Measurements from ENCODE around the gene LMOD1. TPM values are rescaled to one million over a fixed set of nuclear protein-coding genes. Genes with fewer than 3 reads are reported as not detected.
"Not testable (repeated sequence)": the region's sequence is repeated elsewhere in the genome, so short reads cannot be mapped to it uniquely, and the experiment has no call there.

The LMOD1 gene
- polyA plus RNA-seq, 1 experiment, result 41.1 TPM

DNA sequence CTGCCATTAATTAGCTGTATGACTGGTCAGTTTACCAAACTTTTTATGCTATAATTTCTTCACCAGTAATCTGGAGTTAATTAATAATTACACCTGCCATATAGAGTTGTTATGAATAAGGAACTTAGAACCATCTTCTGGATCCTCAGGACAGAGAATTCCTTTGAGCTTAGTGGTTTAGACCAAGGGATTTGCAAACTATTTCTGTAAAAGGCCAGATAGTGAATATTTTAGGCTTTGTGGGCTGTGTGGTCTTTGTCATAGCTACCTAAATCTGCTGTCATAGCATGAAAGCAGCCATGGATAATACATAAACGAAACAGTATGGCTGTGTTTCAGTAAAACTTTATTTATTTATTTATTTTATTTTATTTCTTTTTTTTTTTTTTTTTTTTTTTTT lies 17.9 kb upstream of the LMOD1 start:
- Histone ChIP-seq H3K9me3 (ENCODE audit: control insufficient read depth, insufficient read depth, low read length) (no peaks in the 10 kb centered on the region; the same call in 1 of the 2 replicates), H3K27ac (ENCODE audit: low read depth, low read length) (no peak overlapping the region), H3K4me3 (ENCODE audit: low read depth, low read length) (no peak overlapping the region), H3K27me3 (ENCODE audit: control insufficient read depth, insufficient read depth, low read length) (no peaks in the 10 kb centered on the region)
- TF ChIP-seq, protein P1, sequence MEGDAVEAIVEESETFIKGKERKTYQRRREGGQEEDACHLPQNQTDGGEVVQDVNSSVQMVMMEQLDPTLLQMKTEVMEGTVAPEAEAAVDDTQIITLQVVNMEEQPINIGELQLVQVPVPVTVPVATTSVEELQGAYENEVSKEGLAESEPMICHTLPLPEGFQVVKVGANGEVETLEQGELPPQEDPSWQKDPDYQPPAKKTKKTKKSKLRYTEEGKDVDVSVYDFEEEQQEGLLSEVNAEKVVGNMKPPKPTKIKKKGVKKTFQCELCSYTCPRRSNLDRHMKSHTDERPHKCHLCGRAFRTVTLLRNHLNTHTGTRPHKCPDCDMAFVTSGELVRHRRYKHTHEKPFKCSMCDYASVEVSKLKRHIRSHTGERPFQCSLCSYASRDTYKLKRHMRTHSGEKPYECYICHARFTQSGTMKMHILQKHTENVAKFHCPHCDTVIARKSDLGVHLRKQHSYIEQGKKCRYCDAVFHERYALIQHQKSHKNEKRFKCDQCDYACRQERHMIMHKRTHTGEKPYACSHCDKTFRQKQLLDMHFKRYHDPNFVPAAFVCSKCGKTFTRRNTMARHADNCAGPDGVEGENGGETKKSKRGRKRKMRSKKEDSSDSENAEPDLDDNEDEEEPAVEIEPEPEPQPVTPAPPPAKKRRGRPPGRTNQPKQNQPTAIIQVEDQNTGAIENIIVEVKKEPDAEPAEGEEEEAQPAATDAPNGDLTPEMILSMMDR (IDR thresholded peaks at IDR 0.05; ENCODE audit: low read depth, low read length), result no peak
- POLR2A ChIA-PET, result interaction anchor here (0.6 to 1.1 kb wide), 6 partner anchors 9 to 68 kb away, joined by 3 to 13 read pairs (median 4); partner anchors contain the start of genes LMOD1 and TIMM17A
- CTCF ChIA-PET, result interaction anchor here (0.8 to 7.0 kb wide), 7 partner anchors 9 to 87 kb away, joined by 4 to 72 read pairs (median 7); no protein-coding TSS in a partner anchor
- DNase-seq (ENCODE audit: low read depth, low spot score), result peak; percentile 39

DNA sequence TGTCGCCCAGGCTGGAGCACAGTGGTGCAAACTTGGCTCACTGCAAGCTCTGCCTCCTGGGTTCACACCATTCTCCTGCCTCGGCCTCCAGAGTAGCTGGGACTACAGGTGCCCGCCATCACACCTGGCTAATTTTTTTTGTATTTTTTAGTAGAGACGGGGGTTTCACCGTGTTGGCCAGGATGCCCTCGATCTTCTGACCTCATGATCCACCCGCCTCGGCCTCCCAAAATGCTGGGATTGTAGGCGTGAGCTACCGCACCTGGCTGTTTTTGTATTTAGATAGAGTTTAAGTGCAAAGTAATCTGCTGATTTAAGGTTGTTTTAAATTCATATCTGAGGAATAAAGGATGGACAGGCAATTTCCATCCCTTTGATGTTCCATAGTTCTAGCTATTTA lies 16.0 kb upstream of the LMOD1 start:
- POLR2A ChIA-PET, result interaction anchor here (0.7 to 1.6 kb wide), 3 partner anchors 45 to 66 kb away, joined by 3 to 4 read pairs (median 4); no protein-coding TSS in a partner anchor
- H3K4me3 ChIP-seq (ENCODE audit: low read depth, low read length); H3K9me3 ChIP-seq (ENCODE audit: control insufficient read depth, insufficient read depth, low read length); DNase-seq (ENCODE audit: low read depth, low spot score); H3K27me3 ChIP-seq (ENCODE audit: control insufficient read depth, insufficient read depth, low read length); H3K27ac ChIP-seq (ENCODE audit: low read depth, low read length): not testable (repeated sequence)
- CTCF ChIA-PET, result interaction anchor here (0.7 to 2.2 kb wide), 3 partner anchors 16 to 68 kb away, joined by 3 to 17 read pairs (median 6); partner anchors contain the start of gene LMOD1

DNA sequence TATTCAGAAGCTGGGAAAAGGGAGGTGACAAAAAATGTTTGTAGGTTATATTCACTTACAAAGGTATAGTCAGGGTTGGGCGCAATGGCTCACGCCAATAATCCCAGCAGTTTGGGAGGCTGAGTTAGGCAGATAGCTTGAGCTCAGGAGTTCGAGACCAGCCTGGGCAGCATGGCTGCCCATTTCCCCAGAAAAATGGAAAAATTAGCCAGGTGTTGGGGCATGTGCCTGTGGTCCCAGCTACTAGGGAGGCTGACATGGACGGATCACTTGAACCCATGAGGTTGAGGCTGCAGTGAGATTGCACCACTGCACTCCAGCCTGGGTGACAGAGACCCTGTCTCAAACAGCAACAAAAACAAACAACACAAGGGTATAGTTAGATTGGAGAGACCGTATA lies 12.0 kb upstream of the LMOD1 start:
- CTCF ChIA-PET, result interaction anchor here (1.7 to 3.1 kb wide), 3 partner anchors 13 to 80 kb away, joined by 4 to 21 read pairs (median 11); no protein-coding TSS in a partner anchor
- POLR2A ChIA-PET, result interaction anchor here (0.9 kb wide), 1 partner anchor 12 kb away, joined by 4 read pairs; the partner anchor contains the start of gene LMOD1
- no peaks in the 10 kb centered on the region; the same call in 1 of the 2 replicates for H3K9me3 ChIP-seq (ENCODE audit: control insufficient read depth, insufficient read depth, low read length)
- H3K27me3 ChIP-seq (ENCODE audit: control insufficient read depth, insufficient read depth, low read length), result no peaks in the 10 kb centered on the region
- no peak overlapping the region for H3K4me3 ChIP-seq (ENCODE audit: low read depth, low read length)
- DNase-seq (ENCODE audit: low read depth, low spot score), result no peak
- TF ChIP-seq, protein P1 (IDR thresholded peaks at IDR 0.05; ENCODE audit: low read depth, low read length), result no peak
- no peak overlapping the region for H3K27ac ChIP-seq (ENCODE audit: low read depth, low read length)

DNA sequence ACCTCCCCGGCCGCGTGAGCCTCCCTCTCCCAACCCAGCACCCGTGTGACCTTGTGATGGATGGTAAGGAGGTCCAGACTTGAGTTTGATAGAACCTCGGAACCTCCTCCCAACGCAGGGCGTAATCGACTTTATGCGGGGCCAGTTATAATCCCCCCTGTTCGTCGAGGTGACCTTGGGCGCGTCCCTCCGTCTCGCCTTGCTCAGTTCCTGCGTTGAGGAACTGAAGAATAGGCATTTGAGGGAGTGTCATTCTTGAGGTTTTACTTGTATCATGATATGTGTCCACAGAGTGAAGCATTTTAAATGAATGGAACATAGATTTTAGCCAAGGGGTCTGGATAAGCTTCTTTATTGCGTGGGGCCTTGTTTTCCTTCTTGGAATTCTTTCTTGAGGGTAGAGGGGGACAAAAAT lies 9.4 kb upstream of the LMOD1 start:
- no peak for DNase-seq (ENCODE audit: low read depth, low spot score)
- Histone ChIP-seq H3K9me3 (ENCODE audit: control insufficient read depth, insufficient read depth, low read length) (no peaks in the 10 kb centered on the region; the same call in 1 of the 2 replicates), H3K27me3 (ENCODE audit: control insufficient read depth, insufficient read depth, low read length) (no peaks in the 10 kb centered on the region), H3K4me3 (ENCODE audit: low read depth, low read length) (peak overlapping the region; percentile 98), H3K27ac (ENCODE audit: low read depth, low read length) (peak overlapping the region; percentile 43)
- TF ChIP-seq, protein P1 (IDR thresholded peaks at IDR 0.05; ENCODE audit: low read depth, low read length), result no peak
- ChIA-PET POLR2A (interaction anchor here (0.5 to 2.5 kb wide), 5 partner anchors 9 to 737 kb away, joined by 3 to 14 read pairs (median 4); partner anchors contain the start of gene LMOD1), CTCF (interaction anchor here (3.1 kb wide), 1 partner anchor 59 kb away, joined by 21 read pairs; no protein-coding TSS in a partner anchor)

DNA sequence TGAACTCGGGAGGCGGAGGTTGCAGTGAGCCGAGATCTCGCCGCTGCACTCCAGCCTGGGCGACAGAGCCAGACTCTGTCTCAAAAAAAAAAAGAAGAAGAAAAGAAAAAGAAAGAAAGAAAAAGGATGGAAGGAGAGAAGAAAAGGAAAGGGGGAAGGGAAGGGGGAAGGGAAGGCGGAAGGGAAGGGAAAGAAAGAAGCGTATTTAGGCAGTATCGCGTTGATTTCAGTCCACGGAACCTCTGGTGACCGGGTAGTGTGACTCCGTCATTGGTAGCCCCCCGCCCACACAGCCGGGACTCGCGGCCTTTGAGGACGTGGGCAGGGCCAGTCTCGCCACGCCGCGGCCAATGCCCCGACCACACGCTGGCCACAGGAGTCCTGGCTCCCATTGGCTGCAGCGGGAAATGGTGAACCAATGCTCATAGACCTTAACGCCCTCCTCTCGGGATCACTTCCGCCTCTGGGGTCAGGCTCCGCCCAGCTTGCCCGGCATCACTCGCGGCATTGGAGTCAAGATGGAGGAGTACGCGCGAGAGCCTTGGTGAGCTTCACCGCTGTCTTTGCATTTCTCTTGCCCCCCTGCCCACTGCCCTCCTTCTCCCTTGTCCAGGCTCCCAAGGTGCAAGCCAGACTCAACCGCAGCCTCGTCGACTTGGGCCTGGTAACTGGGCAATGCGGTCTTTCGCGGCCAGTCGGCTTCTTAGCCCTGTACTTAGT lies 8.8 kb upstream of the LMOD1 start, which contains the start of gene TIMM17A:
Gene TIMM17A (plus strand): TSS at position 495 of the 720 bp plus-strand sequence. CDS start 24 bp downstream, at position 519.
- DNase-seq (ENCODE audit: low read depth, low spot score), result peak; percentile 96
- Histone ChIP-seq H3K4me3 (ENCODE audit: low read depth, low read length) (peak within 1 kb of the TSS; percentile 98), H3K27ac (ENCODE audit: low read depth, low read length) (peak within 1 kb of the TSS; percentile 80), H3K27me3 (ENCODE audit: control insufficient read depth, insufficient read depth, low read length) (no peaks in the 10 kb centered on the region), H3K9me3 (ENCODE audit: control insufficient read depth, insufficient read depth, low read length) (no peaks in the 10 kb centered on the region; the same call in 1 of the 2 replicates)
- TF ChIP-seq, protein P1 (IDR thresholded peaks at IDR 0.05; ENCODE audit: low read depth, low read length), result no peak
- ChIA-PET POLR2A (interaction anchor here (0.5 to 2.5 kb wide), 8 partner anchors 9 to 737 kb away, joined by 3 to 14 read pairs (median 4); partner anchors contain the start of gene LMOD1), CTCF (interaction anchor here (0.7 to 2.4 kb wide), 4 partner anchors 10 to 77 kb away, joined by 3 to 19 read pairs (median 4); no protein-coding TSS in a partner anchor)

All from AG04450 (cell line).